Gastrocnemius medialis (tissue), 4 donors: Measurements from ENCODE around the gene TNFAIP3. TPM values are rescaled to one million over a fixed set of nuclear protein-coding genes. Genes with fewer than 3 reads are reported as not detected.

Source experiments
- ATAC-seq, 2 donors: fragments of 150-250 bp; one replicate each; pipeline ENCODE4 v1.9.1; 2016
- DNase-seq, 2 donors: peaks; one replicate each; pipeline ENCODE4 v3.0.0-alpha.2; 2019
- H3K27ac ChIP-seq, 4 donors: fragments of 200-600 bp; sonication (generic); 1 replicate in 1 of 4; 2 replicates in 3 of 4; pipeline ENCODE4 v1.5.1; 2016 to 2018; ENCODE audit warnings: mild to moderate bottlenecking in 2 of 4, moderate library complexity in 1 of 4
- H3K27me3 ChIP-seq, 3 donors: fragments of 200-600 bp; sonication (generic) in 2 of 3; 1 replicate in 1 of 3; 2 replicates in 2 of 3; pipeline versions ENCODE4 v1.5.1 to v1.6.0; 2016 to 2019; ENCODE audit warnings: mild to moderate bottlenecking in 1 of 3, moderate library complexity in 1 of 3
- H3K36me3 ChIP-seq, 2 donors: fragments of 200-600 bp; sonication (generic) in 1 of 2; one replicate each; pipeline ENCODE4 v1.5.1; 2017 to 2018
- H3K4me1 ChIP-seq, 2 donors: fragments of 200-600 bp; sonication (generic) in 1 of 2; one replicate each; pipeline ENCODE4 v1.5.1; 2016 to 2017; ENCODE audit warnings: mild to moderate bottlenecking in 2 of 2
- H3K4me3 ChIP-seq, 4 donors: fragments of 200-600 bp; sonication (generic) in 3 of 4; 1 replicate in 1 of 4; 2 replicates in 3 of 4; pipeline ENCODE4 v1.5.1; 2016 to 2019; ENCODE audit warnings: mild to moderate bottlenecking in 2 of 4
- H3K9me3 ChIP-seq, 3 donors: fragments of 200-600 bp; sonication (generic) in 2 of 3; 1 replicate in 1 of 3; 2 replicates in 2 of 3; pipeline ENCODE4 v1.5.1; 2016 to 2019
- CTCF ChIP-seq, 5 experiments: fragments of 450-650 bp in 3 of 5; fragments of 200-600 bp in 2 of 5; sonication (generic) in 2 of 5; IDR thresholded peaks in 4 of 5; conservative IDR thresholded peaks in 1 of 5; 1 replicate in 4 of 5; 2 replicates in 1 of 5; pipeline ENCODE4 v1.5.1; 2016 to 2019; ENCODE audit warnings: antibody characterized with exemption in 5 of 5, mild to moderate bottlenecking in 3 of 5, moderate library complexity in 3 of 5
- POLR2A ChIP-seq, 2 donors: fragments of 450-650 bp; IDR thresholded peaks; one replicate each; pipeline ENCODE4 v1.6.1; 2017; ENCODE audit warnings: antibody characterized with exemption in 2 of 2, mild to moderate bottlenecking in 2 of 2, moderate library complexity in 2 of 2
- in situ Hi-C, 4 donors: fragments of 200-750 bp; cut with MboI; loops; one replicate each; pipeline versions ENCODE4 v1.15.0 to v1.8.0; 2017; ENCODE audit warnings: low sequenced_read_pairs in 4 of 4
- intact Hi-C: fragments of 100-400 bp; cut with DNase I; formaldehyde crosslinking; loops from one replicate; pipeline ENCODE4 v1.15.1; 2023; ENCODE audit warnings: low total_unique reads
- total RNA-seq, 4 donors: library from RNA; depleted of rRNA; stranded (reverse); fragments of >200 nt; gene quantifications; one replicate each; pipeline versions ENCODE4 v1.1.0 to v1.2.3, GENCODE V29; 2016

The TNFAIP3 gene
- total RNA-seq, result 1 to 10 TPM; 2.6 to 7.1 (median 4.7) TPM

DNA sequence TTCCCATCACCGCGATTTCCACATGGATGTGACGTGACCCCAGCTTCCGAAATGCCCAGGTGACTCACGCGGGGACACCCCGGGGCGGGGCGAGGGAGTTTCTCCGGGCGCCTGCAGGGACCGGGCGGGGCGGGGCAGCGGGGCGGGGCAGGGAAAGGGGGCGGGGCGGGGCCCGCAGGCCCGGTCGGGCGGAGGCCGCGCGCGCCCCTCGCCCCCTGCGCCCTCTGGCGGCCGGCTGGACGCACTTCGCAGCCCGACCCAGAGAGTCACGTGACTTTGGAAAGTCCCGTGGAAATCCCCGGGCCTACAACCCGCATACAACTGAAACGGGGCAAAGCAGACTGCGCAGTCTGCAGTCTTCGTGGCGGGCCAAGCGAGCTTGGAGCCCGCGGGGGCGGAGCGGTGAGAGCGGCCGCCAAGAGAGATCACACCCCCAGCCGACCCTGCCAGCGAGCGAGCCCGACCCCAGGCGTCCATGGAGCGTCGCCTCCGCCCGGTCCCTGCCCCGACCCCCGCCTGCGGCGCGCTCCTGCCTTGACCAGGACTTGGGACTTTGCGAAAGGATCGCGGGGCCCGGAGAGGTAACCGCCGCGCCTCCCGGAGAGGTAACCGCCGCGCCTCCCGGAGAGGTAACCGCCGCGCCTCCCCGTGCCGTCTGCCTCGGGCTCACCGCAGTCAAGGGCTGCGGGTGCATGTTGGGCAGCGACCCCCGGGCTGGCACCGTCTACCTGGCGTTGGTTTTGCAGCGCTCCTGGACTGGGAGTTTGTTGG, at the start of gene TNFAIP3:
TSS of gene TNFAIP3 (plus strand) at position 346 of the 771 bp plus-strand sequence. CDS start 3,969 bp downstream, outside the sequence.
- ATAC-seq, result peak; percentile 89 to 90
- Histone ChIP-seq H3K4me3 (peak within 1 kb of the TSS; percentile 67 to 96 (median 86)), H3K9me3 (no peaks in the 10 kb centered on the region), H3K27ac (peak within 1 kb of the TSS; percentile 85 to 88 (median 86)), H3K4me1 (peaks cover 20 to 36% of the 10 kb centered on the region in 2 donors), H3K36me3 (peaks cover 0 to 6% of the 10 kb centered on the region in 2 donors), H3K27me3 (no peaks in the 10 kb centered on the region)
- intact Hi-C loops, result loop anchor here (1.0 to 10.0 kb wide), 5 partner anchors 75 to 652 kb away; partner anchors contain the start of genes HEBP2 and IFNGR1
- TF ChIP-seq CTCF (IDR thresholded peaks at IDR 0.05 in 4 of 5, conservative IDR thresholded peaks at IDR 0.05 in 1 of 5) (peak; percentile 71 to 97 (median 92)), POLR2A (IDR thresholded peaks at IDR 0.05) (peak; percentile 51 to 79)
- in situ Hi-C loops, result loop anchor here in 3 of 4 donors (5.0 to 10.0 kb wide), 4 partner anchors 75 to 162 kb away; no protein-coding TSS in a partner anchor
- DNase-seq, result peak; percentile 86 to 91

DNA sequence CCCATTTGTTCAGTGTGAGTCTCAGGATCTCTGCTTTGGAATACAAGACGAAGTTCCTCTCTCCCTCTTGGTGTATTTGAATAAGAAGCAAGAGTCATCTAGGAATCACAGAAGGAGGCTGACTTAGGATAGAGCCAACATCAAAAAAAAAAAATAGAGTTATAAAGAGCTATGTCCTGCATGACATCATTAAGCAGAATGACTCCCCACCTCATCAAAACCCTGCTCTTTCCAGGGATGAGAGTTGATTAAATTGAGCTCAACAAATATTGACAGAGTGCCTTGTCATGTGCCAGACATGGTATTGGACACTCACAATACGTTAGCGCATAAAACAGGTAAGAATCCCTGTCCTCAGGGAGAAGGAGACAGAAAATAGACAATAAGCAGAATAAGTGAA, 48.6 kb upstream of the TNFAIP3 start:
- Histone ChIP-seq H3K36me3 (no peaks in the 10 kb centered on the region), H3K4me1 (no peaks in the 10 kb centered on the region), H3K27ac (no peak overlapping the region), H3K4me3 (no peak overlapping the region), H3K27me3 (no peaks in the 10 kb centered on the region), H3K9me3 (no peaks in the 10 kb centered on the region)
- intact Hi-C loops (no loop called here), in situ Hi-C loops (no loop called here)
- no peak for DNase-seq
- no peak for ATAC-seq
- TF ChIP-seq CTCF (IDR thresholded peaks at IDR 0.05 in 4 of 5, conservative IDR thresholded peaks at IDR 0.05 in 1 of 5), result no peak
- no peak for TF ChIP-seq POLR2A (IDR thresholded peaks at IDR 0.05)

- Histone ChIP-seq H3K27me3 (no peaks in the 10 kb centered on the region), H3K4me1 (no peaks in the 10 kb centered on the region), H3K4me3 (no peak overlapping the region), H3K9me3 (no peaks in the 10 kb centered on the region), H3K27ac (no peak overlapping the region), H3K36me3 (no peaks in the 10 kb centered on the region)
- in situ Hi-C loops (no loop called here), intact Hi-C loops (no loop called here)
- DNase-seq (no peak), ATAC-seq (no peak)
- TF ChIP-seq POLR2A (IDR thresholded peaks at IDR 0.05) (no peak), CTCF (IDR thresholded peaks at IDR 0.05 in 4 of 5, conservative IDR thresholded peaks at IDR 0.05 in 1 of 5) (no peak)
Observed at GRCh38 chr6:137819740-137820139, 47.3 kb upstream of the TNFAIP3 start.

DNA sequence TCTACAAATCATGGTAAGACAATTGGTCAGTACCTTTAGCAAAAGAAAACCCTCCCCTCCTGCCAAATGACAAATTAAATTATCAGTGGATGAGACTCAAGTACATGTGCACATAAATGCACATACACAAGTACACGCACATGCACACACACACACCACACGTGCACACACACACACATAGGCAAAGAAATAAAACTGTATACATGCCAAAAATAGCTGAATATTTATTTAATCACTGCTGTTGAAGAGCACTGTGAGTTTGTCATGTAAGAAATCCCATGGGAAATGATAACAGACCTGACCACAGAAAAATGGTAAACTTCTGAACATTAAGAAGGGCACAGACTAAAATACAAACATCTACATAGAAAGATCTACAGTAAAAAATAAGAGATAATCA, 46.6 kb upstream of the TNFAIP3 start:
- H3K36me3 ChIP-seq, result no peaks in the 10 kb centered on the region
- DNase-seq (no peak), ATAC-seq (no peak)
- no peaks in the 10 kb centered on the region for H3K9me3 ChIP-seq
- no peak overlapping the region for H3K4me3 ChIP-seq
- no peaks in the 10 kb centered on the region for H3K27me3 ChIP-seq
- in situ Hi-C loops, result no loop called here
- no peaks in the 10 kb centered on the region for H3K4me1 ChIP-seq
- TF ChIP-seq POLR2A (IDR thresholded peaks at IDR 0.05), result no peak
- no peak for TF ChIP-seq CTCF (IDR thresholded peaks at IDR 0.05 in 4 of 5, conservative IDR thresholded peaks at IDR 0.05 in 1 of 5)
- intact Hi-C loops, result no loop called here
- no peak overlapping the region for H3K27ac ChIP-seq
